Trophoblast cell (in vitro differentiated cells and primary cell): ENCODE data around the gene SERPINA3.
A peak's percentile ranks its signal among the peaks of the same experiment; 100 is the strongest.

Experiments
- DNase-seq, 2 donors: peaks; one replicate each; pipeline ENCODE4 v3.0.0-alpha.2; 2016
- H2AFZ ChIP-seq: 2 replicates; pipeline ENCODE4 v1.6.1; 2013; ENCODE audit warnings: low read length, moderate library complexity, mild to moderate bottlenecking; ENCODE audit not compliant: insufficient read depth, poor library complexity
- H2AK5ac ChIP-seq: 2 replicates; pipeline ENCODE4 v1.6.1; 2013; ENCODE audit warnings: mild to moderate bottlenecking, low read length
- H2BK120ac ChIP-seq: 2 replicates; pipeline ENCODE4 v1.6.1; 2013; ENCODE audit warnings: low read length, mild to moderate bottlenecking, moderate library complexity; ENCODE audit not compliant: insufficient read depth, poor library complexity
- H2BK12ac ChIP-seq: 2 replicates; pipeline ENCODE4 v1.6.1; 2013; ENCODE audit warnings: mild to moderate bottlenecking, low read length, moderate library complexity
- H2BK5ac ChIP-seq: 2 replicates; pipeline ENCODE4 v1.6.1; 2013; ENCODE audit warnings: low read length, low read depth, moderate library complexity, mild to moderate bottlenecking; ENCODE audit not compliant: poor library complexity
- H3K14ac ChIP-seq: 2 replicates; pipeline ENCODE4 v1.6.1; 2013; ENCODE audit warnings: mild to moderate bottlenecking, low read length
- H3K18ac ChIP-seq: 2 replicates; pipeline ENCODE4 v1.6.1; 2013; ENCODE audit warnings: mild to moderate bottlenecking, low read length
- H3K23ac ChIP-seq: 2 replicates; pipeline ENCODE4 v1.6.1; 2013; ENCODE audit warnings: low read length
- H3K27ac ChIP-seq: 2 replicates; pipeline ENCODE4 v1.5.1; 2013; ENCODE audit warnings: low read depth, mild to moderate bottlenecking, inconsistent platforms, low read length, moderate library complexity
- H3K27me3 ChIP-seq: 2 replicates; pipeline ENCODE4 v1.6.1; 2013; ENCODE audit warnings: inconsistent platforms, mild to moderate bottlenecking, low read length, moderate library complexity; ENCODE audit not compliant: insufficient read depth
- H3K36me3 ChIP-seq, 2 experiments: 1 replicate in 1 of 2; 2 replicates in 1 of 2; pipeline ENCODE4 v1.6.1; 2013; ENCODE audit warnings: low read length in 2 of 2, mild to moderate bottlenecking in 2 of 2, moderate library complexity in 1 of 2; ENCODE audit not compliant: insufficient read depth in 2 of 2, control insufficient read depth in 1 of 2
- H3K4ac ChIP-seq: 2 replicates; pipeline ENCODE4 v1.6.1; 2013; ENCODE audit warnings: low read depth, mild to moderate bottlenecking, low read length, moderate library complexity
- H3K4me1 ChIP-seq, 2 experiments: 1 replicate in 1 of 2; 2 replicates in 1 of 2; pipeline ENCODE4 v1.6.1; 2013; ENCODE audit warnings: low read length in 2 of 2, mild to moderate bottlenecking in 2 of 2, moderate library complexity in 1 of 2; ENCODE audit not compliant: insufficient read depth in 2 of 2, control insufficient read depth in 1 of 2
- H3K4me2 ChIP-seq: 2 replicates; pipeline ENCODE4 v1.6.1; 2013; ENCODE audit warnings: inconsistent platforms, mild to moderate bottlenecking, low read length, moderate library complexity
- H3K4me3 ChIP-seq: 2 replicates; pipeline ENCODE4 v1.5.1; 2013; ENCODE audit warnings: mild to moderate bottlenecking, low read depth, low read length, inconsistent platforms
- H3K79me1 ChIP-seq: one replicate; pipeline ENCODE4 v1.6.1; 2013; ENCODE audit warnings: low read length
- H3K79me2 ChIP-seq: 2 replicates; pipeline ENCODE4 v1.6.1; 2013; ENCODE audit warnings: low read length, mild to moderate bottlenecking; ENCODE audit not compliant: control insufficient read depth, insufficient read depth, poor library complexity
- H3K9ac ChIP-seq: 2 replicates; pipeline ENCODE4 v1.6.1; 2013; ENCODE audit warnings: mild to moderate bottlenecking, low read length
- H3K9me3 ChIP-seq: 2 replicates; pipeline ENCODE4 v1.6.1; 2013; ENCODE audit warnings: low read depth, mild to moderate bottlenecking, control low read depth, inconsistent platforms, low read length; ENCODE audit not compliant: insufficient read depth
- H4K12ac ChIP-seq: 2 replicates; pipeline ENCODE4 v1.6.1; 2013; ENCODE audit warnings: low read depth, mild to moderate bottlenecking, low read length, moderate library complexity
- H4K8ac ChIP-seq: 2 replicates; pipeline ENCODE4 v1.6.1; 2013; ENCODE audit warnings: low read depth, mild to moderate bottlenecking, low read length, moderate library complexity
- H4K91ac ChIP-seq: one replicate; pipeline ENCODE4 v1.6.1; 2013; ENCODE audit warnings: low read depth, mild to moderate bottlenecking, low read length, moderate library complexity
- WGBS: extraction: QIAGEN DNeasy Blood & Tissue Kit; methylation state at CpG from one replicate; pipeline ENCODE4 v1.1.7; 2013; ENCODE audit warnings: missing lambda C conversion rate; ENCODE audit not compliant: insufficient read length, insufficient coverage; ENCODE audit errors: extremely low coverage; 5-methylcytosine and 5-hydroxymethylcytosine counted together

Gene SERPINA3

GRCh38 chr14:94624537-94625352 lies 12.6 kb downstream of the SERPINA3 start:
- Histone ChIP-seq H3K79me2 (no peaks in the 10 kb centered on the region), H3K9ac (no peak overlapping the region), H2BK5ac (no peak overlapping the region), H3K79me1 (no peaks in the 10 kb centered on the region), H4K8ac (no peak overlapping the region), H4K12ac (no peak overlapping the region), H2AK5ac (no peak overlapping the region), H2AFZ (no peak overlapping the region), H3K27me3 (no peaks in the 10 kb centered on the region), H3K27ac (no peak overlapping the region), H3K4me1 (no peaks in the 10 kb centered on the region), H3K23ac (peak overlapping the region; percentile 40), H2BK12ac (no peak overlapping the region), H3K36me3 (no peaks in the 10 kb centered on the region), H3K18ac (no peak overlapping the region), H3K4ac (no peak overlapping the region), H2BK120ac (no peak overlapping the region), H4K91ac (no peak overlapping the region), H3K4me2 (no peak overlapping the region), H3K14ac (no peak overlapping the region), H3K4me3 (no peak overlapping the region), H3K9me3 (peaks cover 10% of the 10 kb centered on the region)
- DNase-seq = no peak
- no CpG with 5 or more reads among the region's 10 CpGs for WGBS

DNA sequence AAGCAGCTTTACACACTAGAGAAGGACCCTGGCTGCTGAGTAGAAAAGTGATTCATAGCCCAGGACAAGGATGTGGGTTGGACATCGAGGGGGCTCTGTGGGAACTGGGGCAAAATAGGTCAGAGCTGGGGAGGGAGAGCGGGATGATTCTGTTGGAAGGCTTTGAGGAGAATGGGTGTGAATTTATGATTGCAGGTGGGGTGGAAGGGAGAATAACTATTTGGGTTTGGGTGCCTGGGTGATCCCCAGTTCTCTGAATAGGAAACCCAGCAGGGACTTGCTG lies 13.1 kb downstream of the SERPINA3 start:
- H4K12ac ChIP-seq = no peak overlapping the region
- no CpG with 5 or more reads among the region's 2 CpGs for WGBS
- no peaks in the 10 kb centered on the region for H3K79me2 ChIP-seq

DNA sequence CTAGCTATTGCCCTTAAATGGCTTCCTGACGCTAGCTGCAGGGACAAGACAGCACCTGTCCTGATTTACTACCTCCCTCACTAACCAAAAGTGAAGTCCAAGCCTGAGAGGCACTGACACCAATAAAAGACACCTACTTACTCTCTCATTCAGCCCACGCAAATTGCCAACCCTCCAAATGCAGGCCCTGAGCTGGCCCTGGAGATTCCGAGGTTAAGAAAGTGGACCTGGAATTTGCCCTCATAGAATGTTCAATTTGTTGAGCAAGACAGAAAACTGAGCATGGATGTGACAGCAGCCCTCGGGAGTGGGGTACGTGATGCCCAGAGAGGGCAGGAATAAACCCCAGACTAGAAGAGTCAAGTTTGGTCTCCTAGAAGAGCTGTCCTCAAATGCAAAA lies 16.4 kb downstream of the SERPINA3 start:
- no peak overlapping the region for H2BK120ac ChIP-seq
- no peak overlapping the region for H3K23ac ChIP-seq
- H3K18ac ChIP-seq = no peak overlapping the region
- H2BK5ac ChIP-seq = no peak overlapping the region
- DNase-seq = no peak
- H3K4me2 ChIP-seq = no peak overlapping the region
- H4K8ac ChIP-seq = no peak overlapping the region
- H3K4me3 ChIP-seq = no peak overlapping the region
- no peak overlapping the region for H3K27ac ChIP-seq
- no peak overlapping the region for H2AK5ac ChIP-seq
- no peak overlapping the region for H4K91ac ChIP-seq
- H3K79me2 ChIP-seq = no peaks in the 10 kb centered on the region
- H3K9ac ChIP-seq = no peak overlapping the region
- H4K12ac ChIP-seq = no peak overlapping the region
- no peak overlapping the region for H2BK12ac ChIP-seq
- no peak overlapping the region for H2AFZ ChIP-seq
- H3K14ac ChIP-seq = no peak overlapping the region
- H3K36me3 ChIP-seq = no peaks in the 10 kb centered on the region
- H3K4ac ChIP-seq = no peak overlapping the region
- peaks cover 3% of the 10 kb centered on the region for H3K9me3 ChIP-seq
- no peaks in the 10 kb centered on the region for H3K27me3 ChIP-seq
- H3K79me1 ChIP-seq = no peaks in the 10 kb centered on the region
- no CpG with 5 or more reads among the region's 5 CpGs for WGBS
- no peaks in the 10 kb centered on the region for H3K4me1 ChIP-seq

More for the DNA sequence above, 13.1 kb downstream of the SERPINA3 start:
- Histone ChIP-seq H3K9ac (no peak overlapping the region), H3K14ac (no peak overlapping the region), H3K4me3 (no peak overlapping the region), H3K23ac (no peak overlapping the region), H2BK120ac (no peak overlapping the region), H2BK12ac (no peak overlapping the region), H3K79me1 (no peaks in the 10 kb centered on the region), H2BK5ac (no peak overlapping the region), H3K4me2 (no peak overlapping the region), H3K27ac (no peak overlapping the region), H4K91ac (no peak overlapping the region), H3K4me1 (no peaks in the 10 kb centered on the region), H2AK5ac (no peak overlapping the region), H3K4ac (no peak overlapping the region), H3K9me3 (peaks cover 7% of the 10 kb centered on the region), H3K18ac (no peak overlapping the region), H3K36me3 (no peaks in the 10 kb centered on the region), H2AFZ (no peak overlapping the region), H3K27me3 (no peaks in the 10 kb centered on the region), H4K8ac (no peak overlapping the region)
- DNase-seq = no peak

- Histone ChIP-seq H3K27me3 (no peaks in the 10 kb centered on the region), H4K12ac (no peak overlapping the region), H2BK120ac (no peak overlapping the region), H4K8ac (no peak overlapping the region), H3K9me3 (peaks cover 3% of the 10 kb centered on the region), H3K36me3 (no peaks in the 10 kb centered on the region), H3K4me2 (no peak overlapping the region), H3K14ac (no peak overlapping the region), H2AK5ac (no peak overlapping the region), H3K4ac (no peak overlapping the region), H3K79me2 (no peaks in the 10 kb centered on the region), H4K91ac (no peak overlapping the region), H3K4me3 (no peak overlapping the region), H3K23ac (no peak overlapping the region), H3K9ac (no peak overlapping the region), H2AFZ (no peak overlapping the region), H3K4me1 (no peaks in the 10 kb centered on the region), H3K79me1 (no peaks in the 10 kb centered on the region), H3K27ac (no peak overlapping the region), H2BK12ac (no peak overlapping the region), H3K18ac (no peak overlapping the region), H2BK5ac (no peak overlapping the region)
- DNase-seq = no peak
- no CpG with 5 or more reads among the region's 4 CpGs for WGBS
Measured at GRCh38 chr14:94630396-94630795, 18.2 kb downstream of the SERPINA3 start.
